ENCODE results near the gene SEC14L5.

- TF ChIP-seq FOXM1 (IDR thresholded peaks at IDR 0.05; ENCODE audit: borderline replicate concordance): no peak
- no peak for TF ChIP-seq CTBP1 (IDR thresholded peaks at IDR 0.05; ENCODE audit: borderline replicate concordance)
- no peak for TF ChIP-seq PKNOX1 (IDR thresholded peaks at IDR 0.05)
- no peak for TF ChIP-seq SP1 (IDR thresholded peaks at IDR 0.05)
- no peak for TF ChIP-seq TARDBP (IDR thresholded peaks at IDR 0.05)
- no peak for TF ChIP-seq BHLHE40 (IDR thresholded peaks at IDR 0.05; ENCODE audit: borderline replicate concordance)
- no peak for TF ChIP-seq L3MBTL2 (conservative IDR thresholded peaks at IDR 0.05)
- TF ChIP-seq ELF4 (IDR thresholded peaks at IDR 0.05): no peak
- no peak for TF ChIP-seq SUZ12 (IDR thresholded peaks at IDR 0.05)
- no peak for TF ChIP-seq FOXA1 (IDR thresholded peaks at IDR 0.05)
Measured at GRCh38 chr16:5015887-5016286, 57.8 kb downstream of the SEC14L5 start.
